OCI-LY7 (cell line): ENCODE results near the gene CNDP1.

ENCODE experiments used
- EZH2phosphoT487 ChIP-seq: fragments of 200-600 bp; sonication (generic); IDR thresholded peaks from 2 replicates; pipeline ENCODE4 v1.6.1; 2018; ENCODE audit warnings: low read depth, borderline replicate concordance, mild to moderate bottlenecking, mixed run types, antibody characterized with exemption, low read length, moderate library complexity, mixed read lengths
- TF ChIP-seq, protein P1 (sequence below): fragments of 200-600 bp; sonication (generic); conservative IDR thresholded peaks from 2 replicates; pipeline ENCODE4 v1.5.1; 2014; ENCODE audit warnings: mild to moderate bottlenecking, antibody characterized with exemption, low read length, moderate library complexity, mixed read lengths

DNA sequence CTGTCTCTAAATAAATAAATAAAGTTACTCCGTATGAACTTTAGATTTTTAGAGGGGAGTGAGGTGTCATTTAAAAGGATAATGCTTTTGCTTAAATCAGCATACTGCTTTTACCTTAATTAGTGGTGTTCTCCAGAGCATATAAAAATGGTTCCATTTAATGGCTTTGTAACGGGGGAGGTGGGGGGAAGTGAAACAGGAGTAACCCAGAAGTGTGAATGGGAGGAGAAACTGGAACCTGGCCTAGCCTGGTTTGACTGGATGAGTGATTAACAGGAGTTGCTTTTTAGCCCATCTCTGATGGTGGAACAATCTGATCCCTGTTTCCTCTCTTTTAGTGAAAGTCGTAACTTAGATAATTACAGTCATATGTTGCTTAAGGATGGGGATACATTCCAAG, 36.5 kb upstream of the CNDP1 start:
- TF ChIP-seq, protein P1, sequence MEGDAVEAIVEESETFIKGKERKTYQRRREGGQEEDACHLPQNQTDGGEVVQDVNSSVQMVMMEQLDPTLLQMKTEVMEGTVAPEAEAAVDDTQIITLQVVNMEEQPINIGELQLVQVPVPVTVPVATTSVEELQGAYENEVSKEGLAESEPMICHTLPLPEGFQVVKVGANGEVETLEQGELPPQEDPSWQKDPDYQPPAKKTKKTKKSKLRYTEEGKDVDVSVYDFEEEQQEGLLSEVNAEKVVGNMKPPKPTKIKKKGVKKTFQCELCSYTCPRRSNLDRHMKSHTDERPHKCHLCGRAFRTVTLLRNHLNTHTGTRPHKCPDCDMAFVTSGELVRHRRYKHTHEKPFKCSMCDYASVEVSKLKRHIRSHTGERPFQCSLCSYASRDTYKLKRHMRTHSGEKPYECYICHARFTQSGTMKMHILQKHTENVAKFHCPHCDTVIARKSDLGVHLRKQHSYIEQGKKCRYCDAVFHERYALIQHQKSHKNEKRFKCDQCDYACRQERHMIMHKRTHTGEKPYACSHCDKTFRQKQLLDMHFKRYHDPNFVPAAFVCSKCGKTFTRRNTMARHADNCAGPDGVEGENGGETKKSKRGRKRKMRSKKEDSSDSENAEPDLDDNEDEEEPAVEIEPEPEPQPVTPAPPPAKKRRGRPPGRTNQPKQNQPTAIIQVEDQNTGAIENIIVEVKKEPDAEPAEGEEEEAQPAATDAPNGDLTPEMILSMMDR = no peak
- no peak for TF ChIP-seq EZH2phosphoT487
